SK-N-SH treated with all-trans-retinoic acid at 6 μM for 48 hours (cell line): ENCODE results near the gene CALY.

Experiments used
- ARNTL ChIP-seq: fragments of 450-650 bp; formaldehyde crosslinking; IDR thresholded peaks from 2 replicates; pipeline ENCODE4 v1.5.0; 2020; ENCODE audit warnings: low read depth, mild to moderate bottlenecking, moderate library complexity, borderline replicate concordance
- RARB ChIP-seq: fragments of 250-450 bp; sonication (Bioruptor Pico); IDR thresholded peaks from 2 replicates; pipeline ENCODE4 v1.8.0; 2021; ENCODE audit warnings: mild to moderate bottlenecking, moderate library complexity

- TF ChIP-seq ARNTL (CRISPR knock-in tag), result no peak
- TF ChIP-seq RARB (CRISPR knock-in tag), result no peak
Measured at GRCh38 chr10:133326223-133326551, 10.5 kb downstream of the CALY start.
